ENCODE results near the gene PNMA5.
A peak's percentile ranks its signal among the peaks of the same experiment; 100 is the strongest.

GRCh38 chrX:152958524-152959465 lies 35.1 kb downstream of the PNMA5 start:
- TF ChIP-seq, protein P1, sequence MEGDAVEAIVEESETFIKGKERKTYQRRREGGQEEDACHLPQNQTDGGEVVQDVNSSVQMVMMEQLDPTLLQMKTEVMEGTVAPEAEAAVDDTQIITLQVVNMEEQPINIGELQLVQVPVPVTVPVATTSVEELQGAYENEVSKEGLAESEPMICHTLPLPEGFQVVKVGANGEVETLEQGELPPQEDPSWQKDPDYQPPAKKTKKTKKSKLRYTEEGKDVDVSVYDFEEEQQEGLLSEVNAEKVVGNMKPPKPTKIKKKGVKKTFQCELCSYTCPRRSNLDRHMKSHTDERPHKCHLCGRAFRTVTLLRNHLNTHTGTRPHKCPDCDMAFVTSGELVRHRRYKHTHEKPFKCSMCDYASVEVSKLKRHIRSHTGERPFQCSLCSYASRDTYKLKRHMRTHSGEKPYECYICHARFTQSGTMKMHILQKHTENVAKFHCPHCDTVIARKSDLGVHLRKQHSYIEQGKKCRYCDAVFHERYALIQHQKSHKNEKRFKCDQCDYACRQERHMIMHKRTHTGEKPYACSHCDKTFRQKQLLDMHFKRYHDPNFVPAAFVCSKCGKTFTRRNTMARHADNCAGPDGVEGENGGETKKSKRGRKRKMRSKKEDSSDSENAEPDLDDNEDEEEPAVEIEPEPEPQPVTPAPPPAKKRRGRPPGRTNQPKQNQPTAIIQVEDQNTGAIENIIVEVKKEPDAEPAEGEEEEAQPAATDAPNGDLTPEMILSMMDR (IDR thresholded peaks at IDR 0.05; ENCODE audit: low read depth, low read length), result peak; percentile 71
- no peak for TF ChIP-seq EZH2phosphoT487 (IDR thresholded peaks at IDR 0.05; ENCODE audit: low read depth)
